ENCODE measurements around the gene PERM1.
"Not testable (repeated sequence)": the region's sequence is repeated elsewhere in the genome, so short reads cannot be mapped to it uniquely, and the experiment has no call there.

GRCh38 chr1:1018321-1018685 lies 36.4 kb upstream of the PERM1 start:
- TF ChIP-seq CTCF (conservative IDR thresholded peaks at IDR 0.05; ENCODE audit: low read length); EZH2phosphoT487 (IDR thresholded peaks at IDR 0.05; ENCODE audit: borderline replicate concordance): not testable (repeated sequence)

Data from Loucy (cell line).